Bone marrow (tissue), 2 donors: Measurements from ENCODE around the gene EEF1G.
"Not testable (repeated sequence)": the region's sequence is repeated elsewhere in the genome, so short reads cannot be mapped to it uniquely, and the experiment has no call there.

Experiments
- DNase-seq, 2 donors: peaks; one replicate each; lab custom pipeline; 2025; lab: John Stamatoyannopoulos, UW

Gene EEF1G

DNA sequence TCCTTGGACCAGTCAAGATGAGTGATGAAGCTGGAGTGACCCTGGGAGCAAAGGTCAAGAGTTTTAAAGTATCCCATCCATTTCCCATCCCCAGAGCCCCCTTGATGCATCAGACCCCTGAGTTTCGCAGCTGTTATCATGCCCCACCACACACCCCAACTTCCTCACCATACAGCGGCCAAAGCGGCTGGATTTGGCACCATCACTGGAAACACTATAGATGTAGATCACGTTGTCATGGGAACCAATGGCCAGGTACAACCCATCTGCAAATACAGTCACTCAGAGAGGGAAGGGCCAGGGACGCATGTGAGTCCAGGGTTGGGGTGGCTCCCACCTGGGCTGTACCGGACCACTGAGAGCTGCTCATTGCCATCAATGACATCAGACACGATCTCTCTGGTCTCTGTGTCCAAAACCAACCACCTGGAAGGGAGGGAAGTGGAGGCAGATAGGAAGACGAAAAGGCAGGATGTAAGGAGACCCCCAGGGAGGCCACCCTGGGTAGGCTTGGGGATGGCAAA is 30.1 kb upstream of the EEF1G start:
- DNase-seq: no peak

DNA sequence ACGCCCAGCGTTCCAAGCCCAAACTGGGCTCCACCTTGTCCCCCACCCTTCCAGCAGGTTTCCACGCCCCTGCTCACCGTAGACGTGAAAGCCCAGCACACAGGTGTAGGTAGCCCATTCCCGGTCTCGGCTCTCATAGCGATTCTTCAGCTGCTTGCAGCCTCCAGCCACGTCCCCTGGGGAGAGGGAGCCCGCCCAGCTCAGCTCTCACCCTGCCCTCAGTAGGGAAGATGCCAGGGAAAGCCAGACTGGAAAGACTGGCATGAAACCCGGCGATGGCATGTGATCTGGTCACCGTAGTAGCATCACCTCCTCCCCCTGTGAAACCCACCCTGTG is 29.3 kb upstream of the EEF1G start:
- DNase-seq: no peak

DNA sequence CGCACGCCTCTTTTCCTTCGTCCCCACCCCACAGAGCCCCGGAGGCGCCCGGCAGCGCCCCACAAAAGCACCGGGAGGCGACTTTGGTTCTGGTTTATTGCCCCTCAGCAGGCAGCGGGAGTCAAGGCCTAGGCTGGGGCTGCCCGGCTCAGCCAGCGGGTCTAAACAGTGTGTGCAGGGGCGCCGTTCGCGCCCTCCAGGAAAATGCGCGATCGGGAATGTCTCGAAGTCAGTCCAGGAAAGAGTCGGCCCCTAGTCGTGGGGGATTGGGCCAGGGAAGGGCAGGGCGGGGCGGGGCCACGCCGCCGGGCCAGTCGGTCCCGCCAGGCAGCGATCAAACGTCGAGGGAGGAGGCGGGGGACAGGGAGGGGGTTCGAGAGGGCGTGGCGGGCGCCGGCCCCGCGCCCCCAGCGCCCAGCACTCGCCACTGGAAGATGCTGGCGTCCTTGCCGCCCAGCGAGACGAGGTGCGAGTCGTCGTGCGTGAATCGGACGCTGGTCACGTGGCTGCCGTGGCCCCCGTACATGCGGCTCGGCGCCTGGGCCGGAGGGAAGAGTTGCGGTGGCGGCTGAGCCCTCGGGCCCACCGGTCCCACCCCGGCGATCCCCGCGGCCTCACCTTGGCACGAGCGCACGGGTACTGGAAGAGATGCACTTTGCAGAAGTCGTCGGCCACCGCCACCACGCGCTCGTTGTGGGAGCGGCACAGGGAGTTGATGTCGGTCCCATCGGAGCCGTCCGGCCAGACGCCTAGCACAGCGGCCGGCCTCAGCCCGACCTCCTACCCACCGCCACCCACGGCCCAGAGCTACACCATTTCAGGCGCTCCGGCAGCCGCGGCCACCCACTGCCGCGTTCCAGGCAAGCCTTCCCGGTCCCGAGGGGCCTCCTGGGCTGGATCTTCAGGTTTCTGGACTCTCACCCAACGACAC is 28.7 kb upstream of the EEF1G start:
- peak in 1 of 2 donors; percentile 70 for DNase-seq

DNA sequence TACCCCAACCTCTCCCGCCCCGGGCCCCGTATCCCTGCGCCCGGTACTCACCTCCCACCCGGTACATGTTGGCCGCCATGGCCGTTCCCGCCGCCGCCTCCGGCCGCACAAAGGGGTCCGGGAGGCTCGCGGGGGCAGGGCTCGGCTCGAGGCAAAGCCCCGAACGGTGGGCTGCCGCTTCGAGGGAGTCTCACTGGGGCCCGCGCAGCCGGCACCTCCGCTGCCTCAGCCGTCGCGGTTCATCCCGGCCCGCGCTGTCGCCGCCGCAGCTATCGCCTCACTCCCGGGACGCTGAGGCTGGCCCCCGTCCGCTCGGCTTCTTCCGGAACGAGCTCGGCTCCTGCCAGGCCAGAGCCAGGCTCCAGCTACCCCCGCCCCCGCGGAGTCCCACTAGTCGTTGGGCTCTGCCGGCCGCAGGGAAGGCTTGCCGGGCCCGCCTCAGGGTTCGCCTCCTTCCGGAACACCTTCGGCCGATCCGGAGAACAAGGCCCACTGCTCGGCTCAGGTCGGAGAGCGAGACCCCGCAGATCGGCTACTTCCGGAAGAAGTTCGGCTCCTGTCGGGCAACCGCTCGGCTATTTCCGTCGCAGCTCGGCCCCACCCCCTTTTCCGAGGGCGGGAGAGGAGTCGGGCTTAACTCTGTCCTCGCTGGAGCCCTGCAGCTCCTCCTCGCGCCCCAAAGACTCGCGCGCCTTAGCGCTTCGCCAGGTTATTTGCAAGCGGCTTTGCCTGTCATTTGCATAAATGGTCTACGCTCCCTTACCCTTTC is 27.9 kb upstream of the EEF1G start, which contains the start of gene MTA2:
Gene MTA2, minus strand, starts transcription at position 494 of the 769 bp plus-strand sequence. Its CDS starts 415 bp downstream, at position 79.
- peak; percentile 93 to 96 for DNase-seq

DNA sequence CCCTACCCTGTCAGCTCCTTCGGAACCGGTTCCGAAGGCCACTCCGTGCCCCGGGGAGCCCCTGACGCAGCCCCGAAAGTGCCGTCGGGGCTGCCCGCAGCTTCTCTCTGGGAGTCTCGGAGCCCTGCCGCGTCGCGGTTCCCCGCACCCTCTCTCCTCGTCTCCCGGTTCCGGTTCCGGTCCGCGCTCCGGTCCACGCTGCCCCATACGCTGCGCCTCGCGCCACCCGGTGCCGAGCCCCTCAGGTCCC is 27.4 kb upstream of the EEF1G start:
- peak in 1 of 2 donors; percentile 42 for DNase-seq

DNA sequence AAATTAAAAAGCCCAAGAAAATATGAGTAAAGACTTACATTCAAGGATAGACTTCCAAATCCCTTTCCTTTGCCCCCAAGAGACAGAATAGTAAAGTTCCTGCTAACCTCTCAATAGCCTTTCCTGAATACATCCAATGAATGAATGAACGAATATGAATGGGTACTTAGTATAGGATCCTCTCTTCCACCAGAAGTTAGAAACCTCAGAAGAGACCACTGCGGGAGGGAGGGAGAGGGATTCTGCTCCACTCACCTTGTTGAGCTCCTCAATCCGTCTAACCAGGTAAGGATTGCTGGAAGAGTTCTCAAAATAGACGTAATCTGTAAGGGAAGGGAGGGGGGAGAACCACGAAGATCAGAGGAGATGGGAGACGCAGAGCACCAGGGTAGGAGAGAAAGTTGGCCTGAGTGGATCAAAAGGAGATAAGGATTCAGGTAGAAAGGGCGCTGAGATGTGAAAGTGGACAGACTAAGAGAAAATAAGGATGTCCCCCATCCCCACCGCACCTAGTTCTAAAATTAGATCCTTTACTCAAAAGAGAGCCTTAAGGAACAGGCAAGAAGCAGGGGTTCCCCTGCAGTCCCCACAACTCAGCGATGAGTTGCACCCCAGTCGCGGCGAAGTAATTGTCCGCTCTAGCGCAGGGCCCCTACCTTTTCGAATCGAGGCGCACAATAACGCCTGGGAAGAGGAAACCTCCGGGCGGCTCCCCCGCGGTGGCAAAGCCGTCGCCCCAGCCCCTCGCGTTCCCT is 26.9 kb upstream of the EEF1G start:
- DNase-seq: no peak

DNA sequence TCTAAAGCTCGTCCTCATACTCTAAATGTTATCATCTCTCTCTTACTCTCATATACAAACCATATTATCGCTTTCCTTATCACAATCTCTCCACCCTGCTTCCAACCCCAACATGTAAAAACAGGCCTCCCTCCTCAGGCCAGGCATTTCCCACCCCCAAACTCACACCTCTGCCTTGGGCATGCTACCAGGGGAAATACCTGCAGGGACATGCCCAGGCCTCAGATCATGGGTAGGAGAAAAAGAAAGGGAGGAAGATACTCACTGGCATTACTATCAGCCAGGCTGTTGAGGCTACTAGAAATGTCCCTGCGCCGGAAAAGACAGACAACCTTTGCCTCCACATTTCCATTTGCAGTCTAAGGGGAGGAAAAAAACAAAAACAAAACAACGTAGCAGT is 26.2 kb upstream of the EEF1G start:
- DNase-seq: no peak

DNA sequence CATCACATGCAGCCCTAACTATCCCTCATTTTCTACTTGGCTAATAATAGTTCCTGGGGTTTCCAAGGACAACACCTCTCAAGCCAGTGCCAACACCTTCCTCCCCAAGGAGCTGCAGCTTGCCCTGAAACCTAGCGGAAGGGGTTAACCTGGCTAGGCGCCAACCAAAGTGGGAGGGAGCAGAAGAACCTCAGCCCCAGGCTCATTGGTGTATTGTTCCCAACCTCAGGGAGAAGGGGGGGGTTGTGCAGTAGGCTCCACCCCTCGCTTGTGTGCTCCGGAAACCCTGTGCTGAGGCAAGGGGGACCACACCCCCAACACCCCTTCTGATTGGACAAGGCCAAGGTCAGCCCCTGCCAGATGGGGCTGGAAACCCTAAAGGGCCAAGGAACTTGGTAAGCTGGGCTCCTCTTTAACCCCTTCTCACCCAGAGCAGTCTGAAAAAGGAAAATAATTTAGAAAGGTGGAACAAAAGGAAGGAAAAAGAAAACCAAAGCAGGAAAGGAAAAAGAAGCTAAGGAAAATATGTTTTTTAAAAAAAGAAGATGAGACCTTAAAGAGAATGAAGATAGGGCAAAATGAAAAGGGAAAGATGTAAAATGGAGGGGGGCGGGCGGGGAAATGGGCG is 25.5 kb upstream of the EEF1G start:
- peak; percentile 60 to 96 for DNase-seq

DNA sequence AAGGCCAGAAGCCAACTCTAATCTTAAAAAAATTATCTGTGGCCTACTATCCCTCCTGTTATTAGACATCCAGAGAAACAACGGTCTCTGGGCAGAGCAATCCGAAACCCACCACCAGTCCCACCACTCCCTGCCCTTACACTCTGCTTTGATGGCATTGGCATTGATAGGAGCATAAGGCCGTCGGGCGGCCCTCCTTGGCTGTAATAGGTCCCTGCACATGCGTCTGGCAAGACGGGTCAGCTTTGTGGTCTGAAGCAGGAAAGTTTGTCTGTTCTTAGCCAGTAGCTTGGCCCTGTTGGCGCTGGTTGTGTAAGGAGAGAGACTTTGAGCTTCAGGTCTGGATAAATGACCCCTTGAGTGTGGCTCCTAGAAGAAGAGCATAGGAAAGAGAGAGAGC is 21.4 kb upstream of the EEF1G start:
- no peak for DNase-seq

DNA sequence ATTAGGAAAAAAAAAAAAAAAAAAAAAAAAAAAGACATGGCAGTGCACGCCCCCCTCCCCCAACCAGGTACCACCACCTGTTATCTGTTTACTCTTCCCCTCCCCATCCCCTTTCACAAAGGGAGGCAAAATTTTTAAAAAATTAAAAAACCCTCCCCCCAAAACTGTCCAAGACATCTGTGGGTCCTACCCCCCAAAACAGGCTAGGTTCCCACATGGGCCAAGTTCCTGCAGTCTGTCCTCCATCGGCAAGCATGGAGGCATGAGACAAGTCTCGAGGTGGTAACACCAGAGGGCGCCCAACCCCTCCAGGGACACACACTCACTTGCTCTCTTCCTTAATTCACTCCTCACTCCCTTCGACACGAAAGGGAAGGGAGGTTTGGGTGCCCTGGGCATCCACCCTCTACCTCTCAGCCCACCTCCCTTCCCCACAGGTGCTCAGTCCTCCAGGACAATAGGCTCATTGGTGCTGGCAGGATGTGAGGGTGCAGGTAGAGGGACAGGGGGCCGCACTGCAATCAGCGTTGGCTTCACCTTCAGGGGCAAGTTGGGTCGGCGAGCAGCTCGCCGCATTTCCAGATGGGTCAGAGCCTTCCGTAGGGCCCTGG is 19.8 kb upstream of the EEF1G start:
- peak; percentile 45 to 57 for DNase-seq

DNA sequence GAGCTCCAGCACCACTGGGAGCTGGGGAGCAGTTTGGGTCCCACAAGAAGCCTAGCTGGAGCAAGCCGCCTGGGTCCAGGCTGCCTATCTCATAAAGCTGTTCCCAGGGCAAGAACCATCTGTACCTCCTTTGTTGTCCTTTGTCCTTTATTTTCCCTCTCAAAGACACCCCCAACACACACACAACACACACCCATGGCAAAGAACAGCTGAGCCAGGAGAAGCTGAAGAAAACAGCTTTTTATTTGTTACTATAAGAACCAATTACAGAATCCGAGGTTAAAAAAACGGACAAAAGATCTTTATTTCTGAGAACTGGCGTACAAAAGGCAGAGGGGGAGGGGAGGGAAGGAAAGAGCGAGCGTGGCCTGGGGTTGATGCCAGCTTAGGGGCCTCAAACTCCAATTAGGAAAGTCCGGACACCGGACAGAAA is 19.3 kb upstream of the EEF1G start:
- no peak for DNase-seq

DNA sequence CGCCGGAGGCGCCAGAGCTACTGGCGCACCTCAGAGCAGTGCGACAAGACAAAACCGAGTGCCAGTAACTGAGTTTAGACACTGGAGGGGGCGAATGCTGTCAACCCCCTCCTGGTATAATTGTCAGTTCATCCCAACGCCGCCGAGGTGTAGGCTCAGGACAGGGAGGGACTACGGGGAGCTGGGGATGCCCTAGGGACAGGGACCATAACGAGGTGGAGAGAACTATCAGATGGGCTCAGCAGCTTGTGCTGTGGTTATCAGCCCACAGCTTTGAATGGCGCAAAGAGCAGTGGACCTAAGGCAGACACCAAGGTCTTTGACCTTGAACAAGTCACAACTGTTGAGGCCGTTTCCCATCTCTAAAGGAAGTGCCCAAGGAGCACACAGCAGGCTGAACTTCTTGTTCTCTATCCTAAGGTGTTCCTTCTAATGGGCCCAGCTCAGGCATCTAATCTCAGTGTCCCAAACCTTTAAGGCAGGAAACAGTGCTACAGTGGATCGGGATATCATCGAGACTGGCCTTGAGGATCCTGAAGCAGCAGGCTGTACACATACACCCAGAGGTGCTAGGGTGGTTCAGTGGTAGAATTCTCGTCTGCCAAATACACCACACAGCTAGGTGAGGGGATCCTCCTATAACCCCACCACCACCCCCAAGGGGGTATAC is 18.6 kb upstream of the EEF1G start:
- no peak for DNase-seq

DNA sequence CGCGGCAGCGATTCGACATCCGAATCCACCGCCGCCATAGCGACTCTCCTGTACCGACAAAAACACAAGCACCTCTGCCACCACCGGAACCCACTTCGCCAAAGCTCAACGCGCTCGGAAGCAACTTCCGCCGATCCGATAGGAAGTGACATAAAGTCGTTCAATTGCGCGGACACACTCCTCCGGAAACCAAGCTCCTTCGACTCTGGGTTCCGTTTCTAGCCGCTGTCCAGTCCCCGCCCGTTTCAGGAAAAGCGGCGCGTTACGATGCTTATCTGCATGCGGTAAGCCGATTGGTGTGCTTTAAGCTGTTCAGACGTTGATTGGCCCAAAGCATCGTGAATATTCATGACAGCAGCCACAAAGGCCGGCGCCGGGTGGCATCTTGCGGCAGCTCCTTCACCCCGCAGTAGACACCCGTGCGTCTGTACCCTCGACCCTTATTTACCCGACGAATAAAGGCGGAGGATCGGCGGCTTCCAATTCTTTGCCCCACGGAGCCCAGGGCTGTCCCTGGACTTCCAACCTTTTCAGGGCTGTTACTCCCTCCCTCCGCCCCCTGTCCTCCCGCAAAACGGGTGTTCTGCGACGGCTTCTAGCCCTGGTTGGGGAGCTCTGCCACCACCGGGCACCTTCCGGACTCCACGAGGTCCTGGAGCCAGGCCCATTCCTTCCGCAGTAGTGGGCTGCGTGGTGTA is 17.9 kb upstream of the EEF1G start, which contains the start of gene TUT1:
Gene TUT1, minus strand, starts transcription at position 76 of the 698 bp plus-strand sequence. Its CDS starts 38 bp downstream, at position 38.
- peak; percentile 80 to 100 for DNase-seq

DNA sequence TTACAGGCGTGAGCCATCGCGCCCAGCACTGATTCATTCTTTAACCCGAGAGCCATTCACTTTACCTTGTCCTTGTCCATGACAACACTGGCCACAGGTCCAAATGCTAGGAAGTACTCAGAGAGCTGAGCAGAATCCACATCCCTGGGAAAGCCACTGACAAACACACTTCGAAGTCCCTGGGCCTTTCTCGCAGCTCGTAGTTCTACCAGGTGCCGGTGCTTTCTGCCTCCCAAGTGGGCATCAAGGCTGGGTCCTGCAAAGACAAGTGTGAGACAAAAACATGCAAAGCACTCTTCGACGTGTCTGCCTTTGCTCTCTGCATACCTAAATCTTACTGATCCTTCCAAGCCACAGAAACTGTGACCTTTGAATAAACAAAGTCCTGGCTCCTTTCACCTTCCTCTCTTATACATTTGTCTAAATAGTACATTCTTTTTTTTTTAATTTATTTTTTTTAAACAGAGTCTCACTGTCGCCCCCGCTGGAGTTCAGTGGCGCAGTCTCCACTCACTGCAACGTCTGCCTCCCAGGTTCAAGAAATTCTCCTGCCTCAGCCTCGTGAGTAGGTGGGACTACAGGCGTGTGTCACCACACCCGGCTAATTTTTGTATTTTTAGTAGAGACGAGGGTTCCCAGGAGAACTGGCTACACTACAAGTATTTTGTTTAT is 15.4 kb upstream of the EEF1G start:
- DNase-seq: peak in 1 of 2 donors; percentile 38

DNA sequence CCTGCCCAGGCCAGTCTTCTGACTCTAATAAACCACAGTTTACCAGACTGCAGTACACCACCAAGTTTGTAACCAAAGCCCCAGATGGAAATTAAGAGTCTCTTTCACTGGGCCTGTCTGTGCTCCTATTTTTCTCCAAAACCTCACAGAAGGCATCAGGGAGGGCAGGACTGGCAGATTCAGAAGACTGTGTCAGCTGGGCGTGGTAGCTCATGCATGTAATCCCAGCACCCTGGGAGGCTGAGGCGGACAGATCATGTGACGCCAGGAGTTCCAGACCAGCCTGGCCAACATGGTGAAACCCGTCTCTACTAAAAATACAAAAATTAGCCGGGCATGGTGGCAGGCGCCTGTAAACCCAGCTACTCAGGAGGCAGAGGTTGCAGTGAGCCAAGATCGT is 11.7 kb upstream of the EEF1G start:
- not testable (repeated sequence) for DNase-seq

DNA sequence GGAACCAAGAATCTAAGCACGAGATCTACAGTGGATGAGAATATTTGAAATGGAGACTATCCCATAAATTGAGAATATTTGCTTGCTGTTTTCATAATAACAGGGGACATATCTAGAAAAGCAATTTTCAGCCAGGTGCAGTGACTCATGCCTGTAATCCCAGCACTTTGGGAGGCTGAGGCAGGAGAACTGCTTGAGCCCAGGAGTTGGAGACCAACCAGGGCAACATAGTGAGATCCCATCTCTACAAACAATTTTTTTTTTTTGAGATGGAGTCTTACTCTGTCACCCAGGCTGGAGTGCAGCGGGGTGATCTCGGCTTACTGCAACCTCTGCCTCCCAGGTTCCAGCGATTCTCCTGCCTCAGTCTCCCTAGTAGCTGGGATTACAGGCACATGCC is 8.0 kb upstream of the EEF1G start:
- DNase-seq: not testable (repeated sequence)

DNA sequence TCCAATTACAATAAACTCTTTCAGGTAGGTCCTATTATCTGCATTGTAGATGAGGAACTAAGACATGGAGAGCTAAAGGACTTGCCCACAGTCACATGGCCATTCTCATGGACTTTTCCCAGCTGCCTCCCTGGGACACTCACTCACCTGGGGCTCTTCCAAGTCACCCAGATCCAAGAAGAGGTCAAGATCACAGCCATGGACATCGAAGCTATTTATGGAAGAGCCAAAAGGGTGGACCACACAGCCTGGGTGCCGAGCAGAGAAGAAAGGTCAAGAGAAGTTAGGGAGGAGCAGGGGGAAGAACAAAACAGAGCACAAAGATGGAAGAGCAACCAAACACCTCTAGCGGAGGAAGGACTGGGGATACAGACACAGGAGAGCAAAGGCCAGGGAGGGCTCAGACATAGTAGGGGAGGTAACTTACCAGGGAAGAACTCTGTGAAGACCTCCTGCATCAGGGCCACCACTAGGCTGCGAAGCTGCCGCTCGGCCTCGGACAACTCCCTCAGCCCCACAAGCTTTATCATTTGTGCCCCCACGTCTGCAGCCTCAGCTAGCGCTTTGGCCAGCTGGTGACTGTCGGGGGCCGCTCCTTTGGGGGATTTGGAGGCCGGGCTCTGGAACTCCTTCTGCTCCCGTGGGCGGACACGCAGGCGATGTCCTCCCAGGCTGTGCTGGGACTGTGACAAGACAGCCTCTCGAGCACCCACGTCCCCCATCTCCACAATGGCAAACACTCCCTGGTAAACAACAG is 7.4 kb upstream of the EEF1G start:
- no peak for DNase-seq

DNA sequence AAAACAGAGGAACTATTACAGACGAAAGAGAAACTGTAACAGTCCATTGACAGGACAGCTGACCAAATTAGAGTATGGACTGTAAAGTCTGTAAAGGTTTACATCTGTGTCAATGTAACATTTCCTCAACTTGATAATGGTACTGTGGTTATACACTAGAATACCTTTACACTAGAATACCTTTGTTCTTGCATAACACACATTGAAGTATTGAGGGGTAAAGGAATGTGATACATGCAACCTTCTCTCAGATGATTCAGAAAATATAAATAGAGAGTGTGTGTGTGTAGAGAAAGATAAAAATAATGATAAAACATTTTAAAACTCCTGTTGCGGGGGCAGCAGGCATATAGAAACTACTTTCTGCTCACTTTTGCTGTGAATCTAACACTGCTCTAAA is 5.6 kb upstream of the EEF1G start:
- no peak for DNase-seq

DNA sequence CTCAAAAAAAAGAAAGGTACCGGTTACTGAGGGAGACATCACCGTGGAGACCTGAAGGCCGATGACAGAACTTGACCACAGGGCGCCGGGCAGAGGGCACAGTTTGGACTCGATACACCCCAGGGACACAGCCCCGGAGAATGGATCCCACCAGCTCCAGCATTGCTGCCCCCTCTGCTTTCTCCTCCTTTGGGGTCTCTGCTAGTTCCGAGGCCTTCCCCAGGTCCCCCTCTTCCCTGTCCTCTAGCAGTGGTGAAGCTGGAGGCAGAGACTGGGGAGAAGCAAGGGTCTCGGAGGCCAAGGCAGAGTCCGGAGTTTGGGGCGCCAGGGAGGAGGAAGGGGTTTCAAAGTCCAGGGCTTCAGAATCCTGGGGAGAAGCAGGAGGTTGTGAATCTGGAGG is 4.8 kb upstream of the EEF1G start:
- no peak for DNase-seq
